ENCODE data around the gene RAB3IL1.

RAB3IL1 gene

GRCh38 chr11:61918938-61919704 lies 1.8 kb upstream of the RAB3IL1 start:
- H3K36me3 ChIP-seq (ENCODE audit: control insufficient read depth, insufficient read depth, low read length), result no peaks in the 10 kb centered on the region
- H3K27me3 ChIP-seq (ENCODE audit: control insufficient read depth, insufficient read depth, low read length), result no peaks in the 10 kb centered on the region; the same call in 1 of the 2 replicates
- no CpG with 5 or more reads among the region's 6 CpGs for WGBS (ENCODE audit: insufficient coverage, insufficient read length)
- no peaks in the 10 kb centered on the region for H3K9me3 ChIP-seq (ENCODE audit: control insufficient read depth, insufficient read depth, low read length)
- no peak overlapping the region for H3K27ac ChIP-seq (ENCODE audit: low read length)
- H3K4me1 ChIP-seq (ENCODE audit: control insufficient read depth, insufficient read depth, low read length), result peaks cover 3% of the 10 kb centered on the region
- H3K4me3 ChIP-seq (ENCODE audit: low read length), result no peak overlapping the region
- no peak for DNase-seq (ENCODE audit: low read depth, low spot score)

- no CpG with 5 or more reads among the region's 14 CpGs for WGBS (ENCODE audit: insufficient coverage, insufficient read length)
- H3K4me1 ChIP-seq (ENCODE audit: control insufficient read depth, insufficient read depth, low read length), result peaks cover 2% of the 10 kb centered on the region
- H3K27ac ChIP-seq (ENCODE audit: low read length), result no peak overlapping the region
- H3K27me3 ChIP-seq (ENCODE audit: control insufficient read depth, insufficient read depth, low read length), result no peaks in the 10 kb centered on the region; the same call in 1 of the 2 replicates
- DNase-seq (ENCODE audit: low read depth, low spot score), result no peak
- H3K4me3 ChIP-seq (ENCODE audit: low read length), result no peak overlapping the region
- H3K9me3 ChIP-seq (ENCODE audit: control insufficient read depth, insufficient read depth, low read length), result no peaks in the 10 kb centered on the region
- H3K36me3 ChIP-seq (ENCODE audit: control insufficient read depth, insufficient read depth, low read length), result no peaks in the 10 kb centered on the region
Observed at GRCh38 chr11:61918251-61918937, 1.0 kb upstream of the RAB3IL1 start.

GRCh38 chr11:61916737-61917333 lies 531 bp downstream of the RAB3IL1 start:
- Histone ChIP-seq H3K4me3 (ENCODE audit: low read length) (peak overlapping the region; percentile 44; the same call in 1 of the 2 replicates), H3K27me3 (ENCODE audit: control insufficient read depth, insufficient read depth, low read length) (no peaks in the 10 kb centered on the region; the same call in 1 of the 2 replicates), H3K4me1 (ENCODE audit: control insufficient read depth, insufficient read depth, low read length) (no peaks in the 10 kb centered on the region; the same call in 1 of the 2 replicates), H3K27ac (ENCODE audit: low read length) (no peak overlapping the region), H3K9me3 (ENCODE audit: control insufficient read depth, insufficient read depth, low read length) (no peaks in the 10 kb centered on the region), H3K36me3 (ENCODE audit: control insufficient read depth, insufficient read depth, low read length) (no peaks in the 10 kb centered on the region)
- no CpG with 5 or more reads among the region's 32 CpGs for WGBS (ENCODE audit: insufficient coverage, insufficient read length)
- DNase-seq (ENCODE audit: low read depth, low spot score), result no peak

GRCh38 chr11:61914471-61915171 lies 2.7 kb downstream of the RAB3IL1 start:
- DNase-seq (ENCODE audit: low read depth, low spot score), result no peak
- no peaks in the 10 kb centered on the region; the same call in 1 of the 2 replicates for H3K4me1 ChIP-seq (ENCODE audit: control insufficient read depth, insufficient read depth, low read length)
- no peaks in the 10 kb centered on the region for H3K9me3 ChIP-seq (ENCODE audit: control insufficient read depth, insufficient read depth, low read length)
- WGBS (ENCODE audit: insufficient coverage, insufficient read length), result no CpG with 5 or more reads among the region's 7 CpGs
- no peak overlapping the region for H3K4me3 ChIP-seq (ENCODE audit: low read length)
- no peaks in the 10 kb centered on the region for H3K36me3 ChIP-seq (ENCODE audit: control insufficient read depth, insufficient read depth, low read length)
- no peaks in the 10 kb centered on the region; the same call in 1 of the 2 replicates for H3K27me3 ChIP-seq (ENCODE audit: control insufficient read depth, insufficient read depth, low read length)
- no peak overlapping the region for H3K27ac ChIP-seq (ENCODE audit: low read length)

- Histone ChIP-seq H3K9me3 (ENCODE audit: control insufficient read depth, insufficient read depth, low read length) (no peaks in the 10 kb centered on the region), H3K4me3 (ENCODE audit: low read length) (no peak overlapping the region), H3K4me1 (ENCODE audit: control insufficient read depth, insufficient read depth, low read length) (no peaks in the 10 kb centered on the region; the same call in 1 of the 2 replicates), H3K27me3 (ENCODE audit: control insufficient read depth, insufficient read depth, low read length) (no peaks in the 10 kb centered on the region; the same call in 1 of the 2 replicates), H3K36me3 (ENCODE audit: control insufficient read depth, insufficient read depth, low read length) (no peaks in the 10 kb centered on the region), H3K27ac (ENCODE audit: low read length) (no peak overlapping the region)
- DNase-seq (ENCODE audit: low read depth, low spot score), result no peak
- no CpG with 5 or more reads among the region's 8 CpGs for WGBS (ENCODE audit: insufficient coverage, insufficient read length)
Observed at GRCh38 chr11:61913699-61914395, 3.5 kb downstream of the RAB3IL1 start.

- no peaks in the 10 kb centered on the region for H3K36me3 ChIP-seq (ENCODE audit: control insufficient read depth, insufficient read depth, low read length)
Observed at GRCh38 chr11:61912991-61913698, 4.2 kb downstream of the RAB3IL1 start.

GRCh38 chr11:61912530-61912898 lies 4.9 kb downstream of the RAB3IL1 start:
- Histone ChIP-seq H3K9me3 (ENCODE audit: control insufficient read depth, insufficient read depth, low read length) (no peaks in the 10 kb centered on the region), H3K27me3 (ENCODE audit: control insufficient read depth, insufficient read depth, low read length) (no peaks in the 10 kb centered on the region; the same call in 1 of the 2 replicates), H3K4me3 (ENCODE audit: low read length) (no peak overlapping the region), H3K36me3 (ENCODE audit: control insufficient read depth, insufficient read depth, low read length) (no peaks in the 10 kb centered on the region), H3K27ac (ENCODE audit: low read length) (no peak overlapping the region), H3K4me1 (ENCODE audit: control insufficient read depth, insufficient read depth, low read length) (no peaks in the 10 kb centered on the region; the same call in 1 of the 2 replicates)
- no CpG with 5 or more reads among the region's 6 CpGs for WGBS (ENCODE audit: insufficient coverage, insufficient read length)
- no peak for DNase-seq (ENCODE audit: low read depth, low spot score)

More at GRCh38 chr11:61912991-61913698, 4.2 kb downstream of the RAB3IL1 start:
- no peaks in the 10 kb centered on the region; the same call in 1 of the 2 replicates for H3K27me3 ChIP-seq (ENCODE audit: control insufficient read depth, insufficient read depth, low read length)
- no peaks in the 10 kb centered on the region; the same call in 1 of the 2 replicates for H3K4me1 ChIP-seq (ENCODE audit: control insufficient read depth, insufficient read depth, low read length)
- WGBS (ENCODE audit: insufficient coverage, insufficient read length), result no CpG with 5 or more reads among the region's 18 CpGs
- no peak overlapping the region for H3K4me3 ChIP-seq (ENCODE audit: low read length)
- no peaks in the 10 kb centered on the region for H3K9me3 ChIP-seq (ENCODE audit: control insufficient read depth, insufficient read depth, low read length)
- DNase-seq (ENCODE audit: low read depth, low spot score), result no peak
- no peak overlapping the region for H3K27ac ChIP-seq (ENCODE audit: low read length)

GRCh38 chr11:61911701-61912529 lies 5.5 kb downstream of the RAB3IL1 start:
- whole genome bisulfite sequencing (ENCODE audit: insufficient coverage, insufficient read length), result no CpG with 5 or more reads among the region's 17 CpGs

More at GRCh38 chr11:61911701-61912529, 5.5 kb downstream of the RAB3IL1 start:
- H3K27ac ChIP-seq (ENCODE audit: low read length), result no peak overlapping the region
- H3K27me3 ChIP-seq (ENCODE audit: control insufficient read depth, insufficient read depth, low read length), result no peaks in the 10 kb centered on the region; the same call in 1 of the 2 replicates
- H3K4me3 ChIP-seq (ENCODE audit: low read length), result no peak overlapping the region
- DNase-seq (ENCODE audit: low read depth, low spot score), result no peak
- H3K4me1 ChIP-seq (ENCODE audit: control insufficient read depth, insufficient read depth, low read length), result no peaks in the 10 kb centered on the region; the same call in 1 of the 2 replicates
- H3K36me3 ChIP-seq (ENCODE audit: control insufficient read depth, insufficient read depth, low read length), result no peaks in the 10 kb centered on the region
- H3K9me3 ChIP-seq (ENCODE audit: control insufficient read depth, insufficient read depth, low read length), result no peaks in the 10 kb centered on the region

Data from iPS DF 6.9 (cell line).